MCF 10A (cell line): ENCODE measurements around the gene CCNL2. TPM values are rescaled to one million over a fixed set of nuclear protein-coding genes. Genes with fewer than 3 reads are reported as not detected.

Experiments used
- BruUV-seq: library from RNA; stranded (reverse); fragments of 400-500 nt; replicated peaks from 2 replicates; lab custom pipeline; 2021; lab: Mats Ljungman, UMichigan
- CTCF ChIA-PET: fragments of 300-600 bp; sonication (Branson Sonifier 250); formaldehyde crosslinking; extraction: SDS; loops from one replicate; lab custom pipeline; 2021; ENCODE audit warnings: antibody characterized with exemption, inconsistent platforms; lab: Yijun Ruan, JAX
- POLR2A ChIA-PET: fragments of 300-600, 350-650 bp; sonication (Branson Sonifier 250); formaldehyde crosslinking; extraction: SDS; loops from one replicate; lab custom pipeline; 2020; ENCODE audit warnings: antibody characterized with exemption, inconsistent platforms; lab: Yijun Ruan, JAX
- DNase-seq: peaks from one replicate; pipeline ENCODE4 v3.0.0-alpha.2; 2018; ENCODE audit not compliant: unreplicated experiment
- H3K27ac Mint-ChIP-seq: one replicate; pipeline ENCODE4 v1.8.0; 2022; ENCODE audit warnings: mild to moderate bottlenecking, low read depth, mixed read lengths; ENCODE audit not compliant: unreplicated experiment
- H3K27me3 Mint-ChIP-seq: one replicate; pipeline ENCODE4 v1.8.0; 2022; ENCODE audit warnings: mixed read lengths; ENCODE audit not compliant: insufficient read depth, unreplicated experiment
- H3K36me3 Mint-ChIP-seq: one replicate; pipeline ENCODE4 v1.8.0; 2022; ENCODE audit warnings: mild to moderate bottlenecking, moderate library complexity, mixed read lengths; ENCODE audit not compliant: insufficient read depth, unreplicated experiment
- H3K4me1 Mint-ChIP-seq: one replicate; pipeline ENCODE4 v1.8.0; 2022; ENCODE audit warnings: mixed read lengths; ENCODE audit not compliant: insufficient read depth, unreplicated experiment
- H3K4me3 Mint-ChIP-seq: one replicate; pipeline ENCODE4 v1.8.0; 2022; ENCODE audit warnings: mild to moderate bottlenecking, moderate library complexity, mixed read lengths; ENCODE audit not compliant: unreplicated experiment
- H3K9me3 Mint-ChIP-seq: one replicate; pipeline ENCODE4 v1.8.0; 2022; ENCODE audit warnings: mixed read lengths; ENCODE audit not compliant: unreplicated experiment
- CTCF ChIP-seq: fragments of 200-600 bp; IDR thresholded peaks from one replicate; pipeline ENCODE4 v1.8.0; 2022; ENCODE audit warnings: antibody characterized with exemption, mild to moderate bottlenecking; ENCODE audit not compliant: unreplicated experiment
- intact Hi-C: fragments of 100-400 bp; cut with micrococcal nuclease; formaldehyde crosslinking; loops from 2 replicates; pipeline ENCODE4 v1.14.1; 2022
- total RNA-seq: library from RNA; stranded (reverse); gene quantifications from 2 replicates; pipeline ENCODE4 v1.2.3, GENCODE V29; 2022

CCNL2 gene
- total RNA-seq, 1 experiment from 2014 or later = 248 TPM

- no peak for TF ChIP-seq CTCF
- ChIA-PET CTCF (interaction anchor here (0.7 kb wide), 1 partner anchor 169 kb away, joined by 3 read pairs; no protein-coding TSS in a partner anchor), POLR2A (no interaction called here)
- Mint-ChIP-seq H3K27me3 (no peaks in the 10 kb centered on the region), H3K27ac (no peak overlapping the region), H3K4me1 (no peaks in the 10 kb centered on the region), H3K36me3 (peaks cover 100% of the 10 kb centered on the region), H3K4me3 (no peak overlapping the region), H3K9me3 (no peaks in the 10 kb centered on the region)
- intact Hi-C loops = no loop called here
- DNase-seq = no peak
- BruUV-seq = no TSS peak
Observed at GRCh38 chr1:1393014-1393413, 6.1 kb downstream of the CCNL2 start.

DNA sequence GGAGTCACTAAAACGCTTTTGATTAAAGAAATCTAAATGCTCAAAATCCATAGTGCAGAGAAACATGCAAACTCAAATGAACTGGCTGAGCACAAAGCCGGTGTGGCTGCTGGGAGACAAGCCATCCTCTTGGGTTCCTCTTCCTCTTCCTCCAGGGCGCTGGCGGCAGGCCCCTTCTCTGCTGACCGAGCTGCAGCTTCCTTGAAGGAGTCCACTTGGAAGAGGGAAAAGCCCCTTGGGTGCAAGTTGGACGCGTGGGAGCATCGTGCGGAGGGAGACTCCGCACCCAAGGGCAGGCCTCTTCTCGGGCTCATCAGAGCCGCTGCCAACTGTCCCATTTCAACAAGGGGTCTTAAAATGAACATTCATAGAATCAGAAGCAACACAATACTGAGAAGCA lies 7.9 kb downstream of the CCNL2 start:
- H3K27me3 Mint-ChIP-seq = no peaks in the 10 kb centered on the region
- peaks cover 100% of the 10 kb centered on the region for H3K36me3 Mint-ChIP-seq
- TF ChIP-seq CTCF = no peak
- no peaks in the 10 kb centered on the region for H3K9me3 Mint-ChIP-seq
- no peaks in the 10 kb centered on the region for H3K4me1 Mint-ChIP-seq
- POLR2A ChIA-PET = interaction anchor here (0.8 to 3.2 kb wide), 2 partner anchors 16 kb away, joined by 3 to 21 read pairs; partner anchors contain the start of gene AURKAIP1
- no peak for DNase-seq
- intact Hi-C loops = no loop called here
- no TSS peak for BruUV-seq
- no peak overlapping the region for H3K27ac Mint-ChIP-seq
- CTCF ChIA-PET = no interaction called here
- H3K4me3 Mint-ChIP-seq = no peak overlapping the region

DNA sequence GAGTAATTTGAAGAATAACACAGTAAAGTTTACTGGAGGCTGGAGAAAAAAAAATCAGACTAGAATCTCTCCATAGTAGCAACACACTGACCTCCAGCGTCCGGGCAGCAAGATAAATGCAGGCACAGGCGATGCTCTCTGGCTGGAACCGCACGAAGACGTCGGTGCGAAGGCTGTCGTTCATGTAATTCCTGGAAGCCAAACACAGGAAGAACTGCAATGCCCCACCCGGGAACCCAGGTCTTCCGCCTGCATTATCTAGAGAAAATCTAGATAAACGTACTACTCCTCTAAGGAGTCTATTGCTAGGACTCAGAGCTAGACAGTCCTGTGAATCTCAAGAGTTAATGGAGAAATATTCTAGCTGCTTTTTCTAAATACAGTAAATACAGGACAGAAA lies 8.5 kb downstream of the CCNL2 start:
- Mint-ChIP-seq H3K36me3 (peaks cover 100% of the 10 kb centered on the region), H3K27ac (no peak overlapping the region), H3K9me3 (no peaks in the 10 kb centered on the region), H3K4me3 (no peak overlapping the region), H3K27me3 (no peaks in the 10 kb centered on the region), H3K4me1 (no peaks in the 10 kb centered on the region)
- ChIA-PET CTCF (interaction anchor here (0.5 to 1.6 kb wide), 4 partner anchors 8 to 264 kb away, joined by 3 to 5 read pairs (median 5); partner anchors contain the start of gene CCNL2), POLR2A (interaction anchor here (0.8 to 3.2 kb wide), 2 partner anchors 15 to 17 kb away, joined by 3 to 21 read pairs; partner anchors contain the start of gene AURKAIP1)
- no peak for TF ChIP-seq CTCF
- DNase-seq = no peak
- intact Hi-C loops = no loop called here
- BruUV-seq = TSS peak; percentile 12

GRCh38 chr1:1388078-1388472 lies 11.1 kb downstream of the CCNL2 start:
- peaks cover 82% of the 10 kb centered on the region for H3K36me3 Mint-ChIP-seq
- CTCF ChIA-PET = interaction anchor here (0.6 to 1.0 kb wide), 2 partner anchors 15 to 69 kb away, joined by 3 to 5 read pairs; no protein-coding TSS in a partner anchor

More at GRCh38 chr1:1388078-1388472, 11.1 kb downstream of the CCNL2 start:
- no peak for TF ChIP-seq CTCF
- Mint-ChIP-seq H3K4me3 (no peak overlapping the region), H3K27me3 (no peaks in the 10 kb centered on the region), H3K27ac (no peak overlapping the region), H3K9me3 (no peaks in the 10 kb centered on the region), H3K4me1 (no peaks in the 10 kb centered on the region)
- POLR2A ChIA-PET = interaction anchor here (2.3 to 2.9 kb wide), 2 partner anchors 10 to 13 kb away, joined by 10 to 12 read pairs; partner anchors contain the start of genes AURKAIP1 and CCNL2
- intact Hi-C loops = no loop called here
- no TSS peak for BruUV-seq
- no peak for DNase-seq
